Left kidney (tissue), 2 donors: ENCODE data around the gene PCDHB2. TPM values are rescaled to one million over a fixed set of nuclear protein-coding genes. Genes with fewer than 3 reads are reported as not detected.
"Not testable (repeated sequence)": the region's sequence is repeated elsewhere in the genome, so short reads cannot be mapped to it uniquely, and the experiment has no call there.

ENCODE experiments used
- DNase-seq: peaks from one replicate; pipeline ENCODE4 v3.0.0-alpha.2; 2013
- polyA plus RNA-seq: library from polyadenylated mRNA; unstranded; fragments of 120-200 nt; gene quantifications from one replicate; pipeline ENCODE4 v1.2.1, GENCODE V29; 2013; ENCODE audit not compliant: insufficient read length

The PCDHB2 gene
- polyA plus RNA-seq, 1 donor, result 6.6 TPM

- DNase-seq, result no peak
Observed at GRCh38 chr5:141135030-141135717, 40.8 kb downstream of the PCDHB2 start, which contains the start of gene PCDHB5. Gene PCDHB5 (plus strand): TSS chr5:141135206. CDS start chr5:141135435, 229 bp downstream.

- no peak for DNase-seq
Observed at GRCh38 chr5:141135718-141136266, 41.4 kb downstream of the PCDHB2 start.

GRCh38 chr5:141137346-141137745 is 42.9 kb downstream of the PCDHB2 start:
- not testable (repeated sequence) for DNase-seq

Other genes starting within 250 kb of the PCDHB2 start
- gene PCDHA9, start 246.2 kb upstream of the PCDHB2 start, polyA plus RNA-seq, result 0.03 TPM
- 0.62 TPM for gene PCDHA10, start 238.7 kb upstream of the PCDHB2 start, polyA plus RNA-seq
- gene PCDHA11, start 225.7 kb upstream of the PCDHB2 start, polyA plus RNA-seq, result 0.52 TPM
- 0.23 TPM for gene PCDHA12, start 219.3 kb upstream of the PCDHB2 start, polyA plus RNA-seq
- gene PCDHA13, start 212.5 kb upstream of the PCDHB2 start, polyA plus RNA-seq, result not detected
- 0.13 TPM for gene PCDHAC1, start 168.3 kb upstream of the PCDHB2 start, polyA plus RNA-seq
- gene PCDHAC2, start 128.1 kb upstream of the PCDHB2 start, polyA plus RNA-seq, result 0.93 TPM
- 0.13 TPM for gene PCDHB1, start 43.2 kb upstream of the PCDHB2 start, polyA plus RNA-seq
- gene PCDHB3, start 5.9 kb downstream of the PCDHB2 start, polyA plus RNA-seq, result 2.3 TPM
- gene PCDHB4, start 27.2 kb downstream of the PCDHB2 start, polyA plus RNA-seq, result 1.9 TPM
- 7.5 TPM for gene PCDHB5, start 40.6 kb downstream of the PCDHB2 start, polyA plus RNA-seq
- 3.5 TPM for gene PCDHB6, start 55.4 kb downstream of the PCDHB2 start, polyA plus RNA-seq
- gene PCDHB7, start 78.0 kb downstream of the PCDHB2 start, polyA plus RNA-seq, result 4.5 TPM
- 2.6 TPM for gene PCDHB8, start 83.2 kb downstream of the PCDHB2 start, polyA plus RNA-seq
- 8.1 TPM for gene PCDHB16, start 87.8 kb downstream of the PCDHB2 start, polyA plus RNA-seq
- 4.3 TPM for gene PCDHB9, start 92.5 kb downstream of the PCDHB2 start, polyA plus RNA-seq
- gene PCDHB10, start 97.7 kb downstream of the PCDHB2 start, polyA plus RNA-seq, result 7.2 TPM
- 4.4 TPM for gene PCDHB11, start 105.0 kb downstream of the PCDHB2 start, polyA plus RNA-seq
- 4.6 TPM for gene PCDHB12, start 114.1 kb downstream of the PCDHB2 start, polyA plus RNA-seq
- gene PCDHB13, start 119.3 kb downstream of the PCDHB2 start, polyA plus RNA-seq, result 9.3 TPM
- gene PCDHB14, start 128.7 kb downstream of the PCDHB2 start, polyA plus RNA-seq, result 11.3 TPM
- gene PCDHB15, start 150.8 kb downstream of the PCDHB2 start, polyA plus RNA-seq, result 12.5 TPM
- gene SLC25A2, start 209.4 kb downstream of the PCDHB2 start, polyA plus RNA-seq, result 0.23 TPM
- gene TAF7, start 226.2 kb downstream of the PCDHB2 start, polyA plus RNA-seq, result 154 TPM
- 1.1 TPM for gene PCDHGA1, start 235.9 kb downstream of the PCDHB2 start, polyA plus RNA-seq
- gene PCDHGA2, start 244.1 kb downstream of the PCDHB2 start, polyA plus RNA-seq, result 6.8 TPM
- gene PCDHGA3, start 249.2 kb downstream of the PCDHB2 start, polyA plus RNA-seq, result 2.9 TPM